HG03571 (cell line): ENCODE data around the gene RFX1.
A peak's percentile ranks its signal among the peaks of the same experiment; 100 is the strongest.
"Not testable (repeated sequence)": the region's sequence is repeated elsewhere in the genome, so short reads cannot be mapped to it uniquely, and the experiment has no call there.

ENCODE experiments used
- ATAC-seq: cut with Tn5 transposase; IDR thresholded peaks from one replicate; pipeline ENCODE4 v1.9.1; 2021; ENCODE audit not compliant: unreplicated experiment

The RFX1 gene

GRCh38 chr19:14027856-14028450 is 21.8 kb upstream of the RFX1 start, which contains the start of gene RLN3:
TSS of gene RLN3 (plus strand) at chr19:14028148. CDS start at chr19:14028205, 57 bp downstream.
- no peak for ATAC-seq

GRCh38 chr19:14026652-14027192 is 20.6 kb upstream of the RFX1 start:
- not testable (repeated sequence) for ATAC-seq

- ATAC-seq: no peak
Observed at GRCh38 chr19:14023404-14024235, 17.5 kb upstream of the RFX1 start.

- ATAC-seq: no peak
Observed at GRCh38 chr19:14022469-14022868, 16.3 kb upstream of the RFX1 start.

GRCh38 chr19:14021474-14021873 is 15.4 kb upstream of the RFX1 start:
- ATAC-seq: no peak

GRCh38 chr19:14019739-14020138 is 13.6 kb upstream of the RFX1 start:
- ATAC-seq: not testable (repeated sequence)

- no peak for ATAC-seq
Observed at GRCh38 chr19:14019100-14019499, 13.0 kb upstream of the RFX1 start.

- ATAC-seq: peak; percentile 60
Observed at GRCh38 chr19:14015524-14016035, 9.5 kb upstream of the RFX1 start.

- ATAC-seq: no peak
Observed at GRCh38 chr19:14012378-14012915, 6.3 kb upstream of the RFX1 start.

- peak; percentile 31 for ATAC-seq
Observed at GRCh38 chr19:14006766-14007562, 844 bp upstream of the RFX1 start.

GRCh38 chr19:14005349-14006084 is 603 bp downstream of the RFX1 start:
- ATAC-seq: peak; percentile 28

- no peak for ATAC-seq
Observed at GRCh38 chr19:14004619-14005348, 1.3 kb downstream of the RFX1 start.

- no peak for ATAC-seq
Observed at GRCh38 chr19:14003251-14004055, 2.7 kb downstream of the RFX1 start.

GRCh38 chr19:14002571-14003250 is 3.4 kb downstream of the RFX1 start:
- no peak for ATAC-seq

- no peak for ATAC-seq
Observed at GRCh38 chr19:14000691-14001375, 5.3 kb downstream of the RFX1 start.

GRCh38 chr19:13999085-13999484 is 7.0 kb downstream of the RFX1 start:
- no peak for ATAC-seq

GRCh38 chr19:13998426-13998825 is 7.7 kb downstream of the RFX1 start:
- no peak for ATAC-seq

GRCh38 chr19:13997631-13997962 is 8.5 kb downstream of the RFX1 start:
- no peak for ATAC-seq
